Large intestine (tissue), 3 donors: ENCODE measurements around the gene TEX2. TPM values are rescaled to one million over a fixed set of nuclear protein-coding genes. Genes with fewer than 3 reads are reported as not detected.
"Not testable (repeated sequence)": the region's sequence is repeated elsewhere in the genome, so short reads cannot be mapped to it uniquely, and the experiment has no call there.

Experiments used
- DNase-seq, 2 donors: peaks; one replicate each; pipeline versions ENCODE4 v3.0.0 to v3.0.0-alpha.2; 2013
- H3K27ac ChIP-seq: one replicate; pipeline ENCODE4 v1.5.1; 2013; ENCODE audit warnings: low read length
- H3K27me3 ChIP-seq: 2 replicates; pipeline ENCODE4 v1.6.1; 2013; ENCODE audit warnings: low read length; ENCODE audit not compliant: control insufficient read depth, insufficient read depth
- H3K36me3 ChIP-seq: 2 replicates; pipeline ENCODE4 v1.6.1; 2013; ENCODE audit warnings: low read length; ENCODE audit not compliant: control insufficient read depth, insufficient read depth
- H3K4me1 ChIP-seq: one replicate; pipeline ENCODE4 v1.6.1; 2013; ENCODE audit warnings: low read length; ENCODE audit not compliant: control insufficient read depth, insufficient read depth
- H3K4me3 ChIP-seq: one replicate; pipeline ENCODE4 v1.5.1; 2013; ENCODE audit warnings: low read length
- H3K9me3 ChIP-seq: one replicate; pipeline ENCODE4 v1.6.1; 2013; ENCODE audit warnings: mild to moderate bottlenecking, low read depth, low read length, moderate library complexity; ENCODE audit not compliant: control insufficient read depth
- WGBS: methylation state at CpG from one replicate; pipeline ENCODE4 v1.1.5; 2013; ENCODE audit warnings: low lambda C conversion rate; ENCODE audit not compliant: insufficient coverage; 5-methylcytosine and 5-hydroxymethylcytosine counted together
- polyA plus RNA-seq: library from polyadenylated mRNA; unstranded; fragments of 120-200 nt; gene quantifications from one replicate; pipeline ENCODE4 v1.2.1, GENCODE V29; 2013

The TEX2 gene
- polyA plus RNA-seq, 1 donor, result 37.2 TPM

DNA sequence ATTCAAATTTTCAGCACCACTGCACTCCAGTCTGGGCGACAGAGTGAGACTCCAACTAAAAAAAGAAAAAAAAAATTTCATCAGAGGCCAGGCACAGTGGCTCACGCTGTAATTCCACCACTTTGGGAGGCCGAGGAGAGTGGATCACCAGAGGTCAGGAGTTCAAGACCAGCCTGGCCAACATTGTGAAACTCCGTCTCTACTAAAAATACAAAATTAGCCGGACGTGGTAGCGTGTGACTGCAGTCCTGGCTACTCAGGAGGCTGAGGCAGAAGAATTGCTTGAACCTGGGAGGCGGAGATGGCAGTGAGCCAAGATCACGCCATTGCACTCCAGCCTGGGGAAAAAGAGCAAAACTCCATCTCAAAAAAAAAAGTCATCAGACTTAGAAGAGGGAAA, 77.5 kb downstream of the TEX2 start:
- WGBS, result 60% methylated on average over 1 of the region's 9 CpGs
- H3K9me3 ChIP-seq, H3K4me3 ChIP-seq, H3K27me3 ChIP-seq, DNase-seq: not testable (repeated sequence)
- Histone ChIP-seq H3K27ac (peak overlapping the region; percentile 35), H3K4me1 (peaks cover 19% of the 10 kb centered on the region), H3K36me3 (peaks cover 11% of the 10 kb centered on the region)

- no CpG with 5 or more reads among the region's 3 CpGs for WGBS
- Histone ChIP-seq H3K4me3 (no peak overlapping the region), H3K4me1 (peaks cover 19% of the 10 kb centered on the region), H3K36me3 (peaks cover 8% of the 10 kb centered on the region), H3K27ac (peak overlapping the region; percentile 43), H3K9me3 (no peaks in the 10 kb centered on the region), H3K27me3 (no peaks in the 10 kb centered on the region)
- DNase-seq, result no peak
These were observed 78.0 kb downstream of the TEX2 start for GRCh38 chr17:64185101-64185500.

GRCh38 chr17:64183815-64184214, 79.2 kb downstream of the TEX2 start:
- Histone ChIP-seq H3K4me3 (no peak overlapping the region), H3K27me3 (no peaks in the 10 kb centered on the region), H3K36me3 (peaks cover 9% of the 10 kb centered on the region), H3K27ac (no peak overlapping the region), H3K4me1 (peaks cover 19% of the 10 kb centered on the region), H3K9me3 (no peaks in the 10 kb centered on the region)
- DNase-seq, result no peak
- no CpG with 5 or more reads among the region's 4 CpGs for WGBS

DNA sequence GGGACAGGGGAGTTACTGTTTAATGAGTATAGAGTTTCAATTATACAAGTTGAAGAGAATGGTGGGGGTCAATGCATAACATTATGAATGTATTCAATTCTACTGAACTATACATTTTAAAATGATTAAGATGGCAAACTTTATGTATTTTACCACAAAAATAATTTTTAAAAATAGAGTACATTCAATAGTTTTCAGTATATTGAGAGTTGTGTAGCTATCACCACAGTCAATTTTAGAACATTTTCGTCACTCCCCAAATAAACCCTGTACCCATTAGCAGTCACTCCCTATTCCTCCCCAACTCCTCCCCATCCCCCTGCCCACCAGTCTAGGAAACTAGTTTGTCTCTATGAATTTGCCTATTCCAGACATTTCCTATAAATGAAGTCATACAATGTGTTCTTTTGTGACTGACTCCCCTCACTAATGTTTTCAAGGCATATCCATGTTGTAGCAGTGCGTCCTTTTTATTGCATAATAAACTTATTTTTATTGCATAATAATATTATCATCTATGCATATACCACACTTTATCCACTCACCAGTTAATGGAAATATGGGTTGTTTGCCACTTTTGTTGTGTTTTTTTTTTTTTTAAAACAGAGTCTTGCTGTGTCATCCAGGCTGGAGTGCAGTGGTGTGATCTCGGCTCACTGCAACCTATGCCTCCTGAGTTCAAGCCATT, 80.6 kb downstream of the TEX2 start:
- Histone ChIP-seq H3K4me1 (peaks cover 28% of the 10 kb centered on the region), H3K36me3 (peaks cover 6% of the 10 kb centered on the region), H3K4me3 (no peak overlapping the region), H3K9me3 (no peaks in the 10 kb centered on the region), H3K27me3 (no peaks in the 10 kb centered on the region), H3K27ac (no peak overlapping the region)
- WGBS, result 93% methylated on average over 2 of the region's 3 CpGs
- no peak for DNase-seq

DNA sequence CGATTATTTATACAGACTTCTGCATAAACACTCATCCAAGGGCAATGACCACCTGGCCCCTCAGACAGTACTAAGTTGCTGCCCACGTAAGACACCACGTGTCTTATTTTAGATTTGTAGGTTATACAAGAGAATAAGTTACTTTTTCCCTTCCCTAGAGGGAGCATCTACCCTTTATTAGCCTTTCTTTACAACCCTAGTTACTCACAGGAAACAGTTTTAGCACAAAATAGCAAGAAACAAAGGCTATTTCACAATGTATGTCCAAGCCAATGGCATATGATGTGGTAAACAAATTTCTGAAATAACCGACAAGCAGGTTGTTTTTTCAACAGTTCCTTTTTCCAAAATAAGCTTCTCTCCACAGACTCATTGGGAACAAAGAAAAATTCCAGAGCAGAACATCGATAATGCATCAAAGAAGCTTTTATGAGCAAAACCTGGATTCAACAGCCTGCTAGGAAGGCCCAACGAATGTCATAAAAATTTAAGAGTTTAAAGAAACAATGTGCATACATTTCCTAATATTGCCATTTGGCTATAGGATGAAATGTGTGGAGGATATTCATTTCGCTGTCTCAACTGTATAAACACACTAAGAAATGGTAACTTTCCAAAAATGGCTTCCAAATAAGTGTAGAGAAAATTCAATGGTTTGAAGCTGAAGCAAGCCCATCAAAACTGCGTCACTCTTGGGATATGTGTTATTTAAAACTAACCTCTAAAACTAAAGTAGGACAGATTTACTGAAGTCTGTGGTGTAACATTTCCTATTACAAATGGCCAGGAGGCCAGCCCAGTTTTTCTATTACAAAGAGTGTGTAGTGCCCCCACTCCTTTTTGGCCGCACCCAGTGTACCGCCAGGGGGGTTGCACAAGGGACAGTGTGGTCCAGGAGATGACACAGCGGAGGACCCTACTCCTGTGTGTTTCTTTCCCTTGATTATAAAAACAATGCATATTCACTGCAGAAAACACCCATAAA, 82.7 kb downstream of the TEX2 start:
- no peaks in the 10 kb centered on the region for H3K27me3 ChIP-seq
- H3K36me3 ChIP-seq, result peaks cover 20% of the 10 kb centered on the region
- H3K9me3 ChIP-seq, result no peaks in the 10 kb centered on the region
- no peak overlapping the region for H3K27ac ChIP-seq
- no peak for DNase-seq
- 86% methylated on average over 2 of the region's 11 CpGs for WGBS
- peaks cover 11% of the 10 kb centered on the region for H3K4me1 ChIP-seq
- no peak overlapping the region for H3K4me3 ChIP-seq

GRCh38 chr17:64179024-64179423, 84.0 kb downstream of the TEX2 start:
- peaks cover 17% of the 10 kb centered on the region for H3K4me1 ChIP-seq
- 100% methylated on average over 1 of the region's 4 CpGs for WGBS

DNA sequence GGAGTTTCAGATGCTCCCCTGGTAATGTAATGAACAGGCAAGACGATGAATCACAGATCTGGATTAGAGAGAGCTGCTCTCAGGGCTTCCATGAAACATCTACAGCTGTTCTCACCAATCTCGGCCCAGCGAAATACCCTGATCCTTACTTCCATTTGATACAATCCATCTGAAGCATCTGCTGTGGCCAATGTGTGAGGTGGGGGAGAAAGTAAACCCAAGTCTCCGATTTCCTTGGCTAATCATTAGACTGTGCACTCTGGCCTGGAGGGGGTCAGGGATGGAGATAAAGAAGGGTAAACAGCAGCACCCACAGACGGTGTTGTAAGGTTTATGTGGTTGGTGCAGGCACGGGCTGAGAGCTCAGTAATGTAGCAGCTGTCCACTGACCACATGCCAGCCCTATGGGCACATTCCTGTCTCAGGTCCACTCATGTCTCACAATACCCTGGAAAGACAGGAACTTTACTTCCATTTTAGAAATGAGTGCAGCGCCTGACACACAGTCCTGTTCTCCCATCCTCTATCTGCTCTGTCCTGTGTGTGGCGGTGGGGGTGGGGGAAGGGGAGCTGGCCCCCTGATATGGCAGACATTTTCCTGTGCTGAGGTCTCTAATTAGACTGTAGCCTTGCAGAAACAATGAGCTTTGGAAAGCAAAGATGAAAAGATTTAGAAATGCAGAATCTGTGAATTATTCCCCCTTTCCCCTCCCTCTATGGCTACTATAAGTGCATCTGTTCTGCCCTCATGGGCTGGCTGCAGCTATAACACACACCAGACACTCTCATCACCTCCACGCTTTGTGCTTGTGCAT, 84.8 kb downstream of the TEX2 start:
- Histone ChIP-seq H3K4me1 (peaks cover 17% of the 10 kb centered on the region), H3K9me3 (no peaks in the 10 kb centered on the region)

More at GRCh38 chr17:64179024-64179423, 84.0 kb downstream of the TEX2 start:
- not testable (repeated sequence) for H3K27ac ChIP-seq, H3K9me3 ChIP-seq, H3K27me3 ChIP-seq, H3K4me3 ChIP-seq, DNase-seq
- peaks cover 34% of the 10 kb centered on the region for H3K36me3 ChIP-seq

GRCh38 chr17:64177311-64178010, 85.6 kb downstream of the TEX2 start:
- no peak overlapping the region for H3K27ac ChIP-seq
- H3K36me3 ChIP-seq, result peaks cover 42% of the 10 kb centered on the region
- no peaks in the 10 kb centered on the region for H3K9me3 ChIP-seq
- WGBS, result 60% methylated on average over 1 of the region's 7 CpGs
- peaks cover 17% of the 10 kb centered on the region for H3K4me1 ChIP-seq
- H3K27me3 ChIP-seq, result no peaks in the 10 kb centered on the region
- H3K4me3 ChIP-seq, result no peak overlapping the region
- no peak for DNase-seq

More for the DNA sequence above, 84.8 kb downstream of the TEX2 start:
- no peaks in the 10 kb centered on the region for H3K27me3 ChIP-seq
- no CpG with 5 or more reads among the region's 9 CpGs for WGBS
- H3K36me3 ChIP-seq, result peaks cover 41% of the 10 kb centered on the region
- no peak overlapping the region for H3K27ac ChIP-seq
- H3K4me3 ChIP-seq, result no peak overlapping the region
- DNase-seq, result peak in 1 of 2 donors; percentile 45

DNA sequence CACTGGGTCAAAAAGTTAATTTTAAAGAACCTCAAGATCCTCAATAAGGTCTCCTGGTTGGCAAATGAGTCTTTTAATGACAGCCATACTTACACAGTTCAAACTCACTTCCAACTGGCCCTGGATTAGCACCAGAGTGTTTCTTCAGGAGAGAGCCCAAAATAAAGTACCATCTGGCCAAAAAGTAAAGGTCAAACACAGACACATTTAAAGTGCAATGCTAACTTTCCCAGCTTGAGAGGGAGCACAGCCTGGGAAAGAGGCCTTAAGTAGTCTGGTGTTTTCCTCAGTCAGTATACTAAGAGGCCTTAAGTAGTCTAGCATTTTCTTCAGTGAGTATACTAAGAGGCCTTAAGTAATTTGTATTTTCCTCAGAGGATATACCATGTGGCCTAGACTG, 86.5 kb downstream of the TEX2 start:
- Histone ChIP-seq H3K9me3 (no peaks in the 10 kb centered on the region), H3K4me1 (peaks cover 17% of the 10 kb centered on the region), H3K27ac (no peak overlapping the region)

More for the DNA sequence above, 86.5 kb downstream of the TEX2 start:
- Histone ChIP-seq H3K4me3 (no peak overlapping the region), H3K27me3 (no peaks in the 10 kb centered on the region), H3K36me3 (peaks cover 48% of the 10 kb centered on the region)
- no peak for DNase-seq
